H1 (cell line): ENCODE results near the gene LCLAT1. TPM values are rescaled to one million over a fixed set of nuclear protein-coding genes. Genes with fewer than 3 reads are reported as not detected.

Source experiments
- CTCF ChIA-PET: fragments of 300-600 bp; sonication (Branson Sonifier 250); formaldehyde crosslinking; loops from one replicate; lab custom pipeline; 2021; ENCODE audit not compliant: partially characterized antibody; lab: Charles Lee
- POLR2A ChIA-PET: fragments of 300-600 bp; sonication (Branson Sonifier 250); formaldehyde crosslinking; loops from one replicate; lab custom pipeline; 2021; ENCODE audit warnings: inconsistent platforms; ENCODE audit not compliant: partially characterized antibody; lab: Charles Lee
- DNase-seq, 2 experiments: peaks; one replicate each; pipeline versions ENCODE4 v3.0.0 to v3.0.0-alpha.2; 2010 to 2022; ENCODE audit warnings: low spot score in 2 of 2, low read depth in 1 of 2, mixed read lengths in 1 of 2
- FAIRE-seq: peaks from 2 replicates; lab custom pipeline; 2011; peaks lifted over from hg19 to GRCh38; lab: Jason Lieb, UNC
- H2AFZ ChIP-seq: 2 replicates; pipeline ENCODE4 v1.8.1; 2012; ENCODE audit warnings: low read length, inconsistent platforms
- H2AK5ac ChIP-seq: 2 replicates; pipeline ENCODE4 v1.6.1; 2013; ENCODE audit warnings: low read depth, low read length
- H2BK120ac ChIP-seq: replicated peaks from 2 replicates; pipeline ENCODE3; 2013; ENCODE audit warnings: low read depth, low read length, inconsistent platforms
- H2BK12ac ChIP-seq: 2 replicates; pipeline ENCODE4 v1.6.1; 2013; ENCODE audit warnings: low read depth, low read length
- H2BK15ac ChIP-seq: 2 replicates; pipeline ENCODE4 v1.6.1; 2013; ENCODE audit warnings: low read length
- H2BK20ac ChIP-seq: 2 replicates; pipeline ENCODE4 v1.6.1; 2013; ENCODE audit warnings: low read length
- H2BK5ac ChIP-seq: 2 replicates; pipeline ENCODE4 v1.6.1; 2013; ENCODE audit warnings: low read depth, low read length
- H3K14ac ChIP-seq: 2 replicates; pipeline ENCODE4 v1.6.1; 2013; ENCODE audit warnings: inconsistent platforms; ENCODE audit not compliant: insufficient read length
- H3K18ac ChIP-seq: 2 replicates; pipeline ENCODE4 v1.6.1; 2013; ENCODE audit warnings: low read length; ENCODE audit errors: extremely low read depth
- H3K23ac ChIP-seq: 2 replicates; pipeline ENCODE4 v1.6.1; 2013; ENCODE audit warnings: inconsistent platforms; ENCODE audit not compliant: insufficient read length
- H3K23me2 ChIP-seq: 2 replicates; pipeline ENCODE4 v1.6.1; 2013; ENCODE audit warnings: low read depth, low read length
- H3K27ac ChIP-seq: 2 replicates; pipeline ENCODE4 v1.6.1; 2011; ENCODE audit warnings: low read depth, low read length, inconsistent platforms
- H3K27me3 ChIP-seq, 4 experiments: replicated peaks in 1 of 4; 1 replicate in 1 of 4; 2 replicates in 3 of 4; pipeline versions ENCODE4 v1.6.1 to v1.8.1; 2011 to 2013; ENCODE audit warnings: low read length in 3 of 4, mild to moderate bottlenecking in 3 of 4, inconsistent platforms in 2 of 4, mixed read lengths in 2 of 4, moderate library complexity in 1 of 4; ENCODE audit not compliant: control insufficient read depth in 3 of 4, insufficient read depth in 3 of 4; ENCODE audit errors: extremely low read depth in 1 of 4
- H3K36me3 ChIP-seq, 4 experiments: 2 replicates each; pipeline versions ENCODE4 v1.6.1 to v1.8.1; 2011 to 2013; ENCODE audit warnings: mild to moderate bottlenecking in 4 of 4, low read length in 3 of 4, moderate library complexity in 2 of 4, control low read depth in 1 of 4, inconsistent platforms in 1 of 4; ENCODE audit not compliant: insufficient read depth in 4 of 4, control insufficient read depth in 2 of 4
- H3K4ac ChIP-seq: replicated peaks from 2 replicates; pipeline ENCODE3; 2013; ENCODE audit warnings: low read length, low read depth, mixed read lengths, inconsistent platforms; ENCODE audit not compliant: insufficient read length
- H3K4me1 ChIP-seq, 4 experiments: replicated peaks in 1 of 4; 1 replicate in 1 of 4; 2 replicates in 3 of 4; pipeline versions ENCODE4 v1.6.1 to v1.8.1; 2011 to 2013; ENCODE audit warnings: low read length in 3 of 4, inconsistent platforms in 2 of 4, mixed read lengths in 1 of 4; ENCODE audit not compliant: insufficient read depth in 4 of 4, control insufficient read depth in 3 of 4
- H3K4me2 ChIP-seq, 2 experiments: 2 replicates each; pipeline versions ENCODE4 v1.6.1 to v1.8.1; 2011 to 2013; ENCODE audit warnings: low read depth in 2 of 2, low read length in 2 of 2, control low read depth in 1 of 2, inconsistent platforms in 1 of 2, mild to moderate bottlenecking in 1 of 2; ENCODE audit not compliant: insufficient read depth in 1 of 2
- H3K4me3 ChIP-seq, 4 experiments: fragments of 200-600, 300-600 bp in 1 of 4; sonication (generic), shearing (Covaris generic), sonication (Bioruptor Twin) in 1 of 4; 2 replicates each; pipeline versions ENCODE4 v1.5.1 to v1.8.1; 2011 to 2016; ENCODE audit warnings: low read length in 4 of 4, low read depth in 3 of 4, control low read depth in 2 of 4, inconsistent platforms in 2 of 4, mild to moderate bottlenecking in 2 of 4, mixed read lengths in 1 of 4, moderate library complexity in 1 of 4; ENCODE audit not compliant: insufficient read depth in 2 of 4; ENCODE audit errors: extremely low read depth in 1 of 4
- H3K56ac ChIP-seq: replicated peaks from 2 replicates; pipeline ENCODE3; 2013; ENCODE audit warnings: low read depth, mild to moderate bottlenecking, mixed read lengths, low read length, inconsistent platforms; ENCODE audit not compliant: insufficient read length
- H3K79me1 ChIP-seq: 2 replicates; pipeline ENCODE4 v1.6.1; 2013; ENCODE audit warnings: low read depth, low read length, control low read depth
- H3K79me2 ChIP-seq, 2 experiments: 2 replicates each; pipeline versions ENCODE4 v1.6.1 to v1.8.1; 2012 to 2013; ENCODE audit warnings: low read length in 2 of 2, mild to moderate bottlenecking in 2 of 2, inconsistent platforms in 1 of 2; ENCODE audit not compliant: insufficient read depth in 2 of 2, control insufficient read depth in 1 of 2
- H3K9ac ChIP-seq, 4 experiments: replicated peaks in 1 of 4; 1 replicate in 1 of 4; 2 replicates in 3 of 4; pipeline versions ENCODE4 v1.6.1 to v1.8.1; 2011 to 2013; ENCODE audit warnings: low read depth in 3 of 4, low read length in 3 of 4, control low read depth in 2 of 4, mild to moderate bottlenecking in 2 of 4, moderate library complexity in 2 of 4, inconsistent platforms in 1 of 4; ENCODE audit errors: extremely low read depth in 1 of 4
- H3K9me3 ChIP-seq, 2 experiments: 2 replicates each; pipeline versions ENCODE4 v1.6.1 to v1.8.1; 2012 to 2013; ENCODE audit warnings: mild to moderate bottlenecking in 2 of 2, moderate library complexity in 2 of 2, control low read depth in 1 of 2, inconsistent platforms in 1 of 2, low read depth in 1 of 2, low read length in 1 of 2, mixed read lengths in 1 of 2; ENCODE audit not compliant: insufficient read depth in 2 of 2
- H4K20me1 ChIP-seq, 2 experiments: replicated peaks in 1 of 2; 2 replicates each; pipeline versions ENCODE3 to v1.8.1; 2011 to 2013; ENCODE audit warnings: inconsistent platforms in 2 of 2, low read length in 2 of 2, mild to moderate bottlenecking in 1 of 2; ENCODE audit not compliant: insufficient read depth in 2 of 2, control insufficient read depth in 1 of 2
- H4K5ac ChIP-seq: 2 replicates; pipeline ENCODE4 v1.6.1; 2013; ENCODE audit warnings: low read length, low read depth, mixed read lengths, inconsistent platforms; ENCODE audit not compliant: insufficient read length
- H4K8ac ChIP-seq: 2 replicates; pipeline ENCODE4 v1.8.0; 2013; ENCODE audit warnings: mild to moderate bottlenecking, moderate library complexity, low read length, inconsistent platforms; ENCODE audit not compliant: insufficient read depth; ENCODE audit errors: extremely low read depth
- H4K91ac ChIP-seq: replicated peaks from 2 replicates; pipeline ENCODE3; 2013; ENCODE audit warnings: low read length, mixed read lengths, inconsistent platforms; ENCODE audit not compliant: insufficient read length
- BRCA1 ChIP-seq: IDR thresholded peaks from 2 replicates; pipeline ENCODE4 v1.6.1; 2012; ENCODE audit warnings: low read depth, low read length, improper control_type of control experiment
- CEBPB ChIP-seq: IDR thresholded peaks from 2 replicates; pipeline ENCODE4 v1.6.1; 2012; ENCODE audit warnings: low read depth, low read length
- CREB1 ChIP-seq: IDR thresholded peaks from 2 replicates; pipeline ENCODE4 v1.6.1; 2012; ENCODE audit warnings: inconsistent platforms
- E2F6 ChIP-seq: IDR thresholded peaks from 2 replicates; pipeline ENCODE4 v1.6.1; 2012; ENCODE audit warnings: inconsistent platforms
- EZH2 ChIP-seq: fragments of 200-600 bp; sonication (generic); IDR thresholded peaks from 2 replicates; pipeline ENCODE4 v1.7.1; 2012; ENCODE audit warnings: low read depth, mild to moderate bottlenecking, moderate library complexity, low read length, inconsistent platforms; ENCODE audit not compliant: severe bottlenecking
- JUND ChIP-seq: IDR thresholded peaks from 2 replicates; pipeline ENCODE4 v1.6.1; 2011; ENCODE audit warnings: mild to moderate bottlenecking, improper control_type of control experiment, low read length
- NRF1 ChIP-seq: IDR thresholded peaks from 2 replicates; pipeline ENCODE4 v1.6.1; 2011; ENCODE audit warnings: mild to moderate bottlenecking, low read depth, low read length, improper control_type of control experiment
- POLR2A ChIP-seq, 2 experiments: IDR thresholded peaks; 1 replicate in 1 of 2; 2 replicates in 1 of 2; pipeline ENCODE4 v1.6.1; 2011; ENCODE audit warnings: low read depth in 2 of 2, low read length in 2 of 2, mild to moderate bottlenecking in 2 of 2; ENCODE audit errors: control extremely low read depth in 1 of 2
- RNF2 ChIP-seq: fragments of 200-900, 300-1000 bp; sonication (generic); IDR thresholded peaks from 2 replicates; pipeline ENCODE4 v1.7.1; 2016; ENCODE audit warnings: borderline replicate concordance, low read depth, mild to moderate bottlenecking, antibody characterized with exemption, low read length; ENCODE audit not compliant: poor library complexity, severe bottlenecking; ENCODE audit errors: missing control alignments
- TAF7 ChIP-seq: optimal IDR thresholded peaks from 2 replicates; pipeline ENCODE3; 2011; ENCODE audit warnings: low read depth, mild to moderate bottlenecking, inconsistent platforms, low read length, moderate library complexity, borderline replicate concordance
- TEAD4 ChIP-seq: IDR thresholded peaks from 2 replicates; pipeline ENCODE4 v1.6.1; 2012; ENCODE audit warnings: low read depth, low read length, inconsistent platforms, mixed read lengths
- WGBS, 2 experiments: shearing (Covaris generic) in 1 of 2; methylation state at CpG; one replicate each; pipeline versions ENCODE4 v1.1.6 to v1.1.7; 2013 to 2015; ENCODE audit warnings: low lambda C conversion rate in 2 of 2, mixed read lengths in 2 of 2, inconsistent platforms in 1 of 2, low coverage in 1 of 2, missing lambda C conversion rate in 1 of 2; ENCODE audit not compliant: insufficient replicate concordance in 2 of 2, insufficient coverage in 1 of 2, insufficient read length in 1 of 2; ENCODE audit errors: extremely low coverage in 1 of 2, missing lambda C conversion rate in 1 of 2; 5-methylcytosine and 5-hydroxymethylcytosine counted together
- polyA plus RNA-seq, 7 experiments: library from polyadenylated mRNA; depleted of rRNA in 3 of 7; stranded (reverse) in 5 of 7; unstranded in 2 of 7; fragments of >200 nt in 5 of 7; fragments of 200-250 nt in 2 of 7; gene quantifications; 1 replicate in 5 of 7; 2 replicates in 1 of 7; 4 replicates in 1 of 7; pipeline versions ENCODE4 v1.2.1 to v1.2.3, GENCODE V29; 2011 to 2013; ENCODE audit warnings: missing spikeins in 2 of 7, mixed read lengths in 2 of 7
- total RNA-seq: library from RNA; stranded (reverse); fragmentation: NEBNext Ultra II Directional; extraction: Animal tissue kit (Norgen Biotek cat#: 25700); gene quantifications from 2 replicates; pipeline ENCODE4 v1.2.1, GENCODE V29; 2021

The LCLAT1 gene
- total and polyA plus RNA-seq, 2 of the 8 experiments (the other 6 are each of a cell fraction or from before 2014, with no cell fraction given), result 7.6 to 22.0 TPM

GRCh38 chr2:30493440-30493839 is 46.4 kb downstream of the LCLAT1 start:
- Histone ChIP-seq H3K36me3 (peaks cover 0 to 3% (median 0%) of the 10 kb centered on the region in 4 experiments; a peak in 1 of 8 replicates), H3K4me3 (no peak overlapping the region), H4K5ac (no peak overlapping the region), H3K79me2 (peaks cover 0 to 19% of the 10 kb centered on the region in 2 experiments; a peak in 3 of 4 replicates), H3K23me2 (no peaks in the 10 kb centered on the region), H3K27me3 (no peaks in the 10 kb centered on the region), H4K8ac (no peak overlapping the region), H3K56ac (no peak overlapping the region), H2BK12ac (no peak overlapping the region), H3K27ac (no peak overlapping the region), H3K14ac (no peak overlapping the region), H4K20me1 (peaks cover 0 to 3% of the 10 kb centered on the region in 2 experiments), H3K4me2 (no peak overlapping the region), H4K91ac (no peak overlapping the region), H2AK5ac (no peak overlapping the region), H3K79me1 (no peaks in the 10 kb centered on the region), H3K4me1 (no peaks in the 10 kb centered on the region), H2BK15ac (no peak overlapping the region), H2BK120ac (no peak overlapping the region), H2BK5ac (no peak overlapping the region), H3K23ac (no peak overlapping the region), H3K9ac (no peak overlapping the region), H3K18ac (no peak overlapping the region), H3K9me3 (no peaks in the 10 kb centered on the region), H2BK20ac (no peak overlapping the region), H3K4ac (no peak overlapping the region), H2AFZ (no peak overlapping the region)
- CTCF ChIA-PET, result interaction anchor here (0.6 to 3.4 kb wide), 2 partner anchors 10 to 262 kb away, joined by 4 to 16 read pairs; no protein-coding TSS in a partner anchor
- TF ChIP-seq RNF2, result no peak
- TF ChIP-seq CREB1, result no peak
- TF ChIP-seq EZH2, result no peak
- TF ChIP-seq NRF1, result no peak
- TF ChIP-seq POLR2A (IDR thresholded peaks at IDR 0.05; ENCODE audit: control extremely low read depth in 1 of 2, low read depth in 2 of 2, low read length in 2 of 2), result no peak
- no peak for TF ChIP-seq TEAD4
- TF ChIP-seq TAF7, result no peak
- TF ChIP-seq CEBPB, result no peak
- no peak for TF ChIP-seq JUND
- TF ChIP-seq E2F6, result no peak
- no peak for TF ChIP-seq BRCA1
- WGBS, 2 experiments, result 90% methylated on average over 1 of the region's 1 CpG; no CpG with 5 or more reads in 1 of the 2 experiments
- DNase-seq (no peak), FAIRE-seq (no peak)
- POLR2A ChIA-PET, result no interaction called here
